B cell (primary cell): Measurements from ENCODE around the gene CELF2.

ENCODE experiments used
- EZH2 ChIP-seq: IDR thresholded peaks from 2 replicates; pipeline ENCODE4 v1.6.1; 2012; ENCODE audit warnings: borderline replicate concordance, low read depth, mild to moderate bottlenecking, moderate library complexity, low read length; ENCODE audit not compliant: insufficient read depth, poor library complexity, severe bottlenecking
- TF ChIP-seq, protein P1 (sequence below): fragments of 200-600 bp; IDR thresholded peaks from one replicate; pipeline ENCODE4 v1.8.0; 2022; ENCODE audit warnings: antibody characterized with exemption, mild to moderate bottlenecking

DNA sequence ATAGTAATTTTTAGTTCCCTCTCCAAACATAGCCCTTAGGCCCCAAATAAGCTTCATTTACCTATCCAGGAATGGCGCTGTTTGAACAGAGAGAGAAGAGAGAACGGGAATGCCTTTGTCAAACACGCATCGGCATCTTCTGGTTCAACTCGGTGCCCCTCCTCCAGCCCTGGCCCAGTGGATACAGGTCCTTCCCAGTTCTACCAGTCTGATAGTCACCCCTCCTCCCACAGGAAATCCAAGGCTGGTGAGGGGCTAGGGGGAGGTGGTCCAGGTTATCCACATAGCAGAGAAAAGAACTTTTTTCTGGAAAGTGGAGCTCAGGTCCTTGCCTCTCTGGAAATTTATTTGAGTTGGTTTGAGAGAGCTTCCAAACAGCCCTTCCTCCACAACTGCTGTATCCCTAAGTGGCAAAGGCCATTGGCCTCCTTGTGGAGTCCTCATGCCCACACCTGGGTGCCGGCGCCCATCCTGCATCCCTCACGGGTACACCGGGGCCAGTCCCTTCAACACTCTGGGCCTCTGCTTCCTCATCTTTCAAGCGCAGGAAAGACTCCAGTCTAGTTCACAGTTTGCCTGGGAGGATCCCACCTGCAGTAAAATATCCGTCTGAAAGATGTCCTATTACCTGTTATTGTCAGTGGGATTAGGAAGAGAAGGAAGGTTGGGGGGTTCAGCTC is 287.4 kb downstream of the CELF2 start:
- TF ChIP-seq, protein P1, sequence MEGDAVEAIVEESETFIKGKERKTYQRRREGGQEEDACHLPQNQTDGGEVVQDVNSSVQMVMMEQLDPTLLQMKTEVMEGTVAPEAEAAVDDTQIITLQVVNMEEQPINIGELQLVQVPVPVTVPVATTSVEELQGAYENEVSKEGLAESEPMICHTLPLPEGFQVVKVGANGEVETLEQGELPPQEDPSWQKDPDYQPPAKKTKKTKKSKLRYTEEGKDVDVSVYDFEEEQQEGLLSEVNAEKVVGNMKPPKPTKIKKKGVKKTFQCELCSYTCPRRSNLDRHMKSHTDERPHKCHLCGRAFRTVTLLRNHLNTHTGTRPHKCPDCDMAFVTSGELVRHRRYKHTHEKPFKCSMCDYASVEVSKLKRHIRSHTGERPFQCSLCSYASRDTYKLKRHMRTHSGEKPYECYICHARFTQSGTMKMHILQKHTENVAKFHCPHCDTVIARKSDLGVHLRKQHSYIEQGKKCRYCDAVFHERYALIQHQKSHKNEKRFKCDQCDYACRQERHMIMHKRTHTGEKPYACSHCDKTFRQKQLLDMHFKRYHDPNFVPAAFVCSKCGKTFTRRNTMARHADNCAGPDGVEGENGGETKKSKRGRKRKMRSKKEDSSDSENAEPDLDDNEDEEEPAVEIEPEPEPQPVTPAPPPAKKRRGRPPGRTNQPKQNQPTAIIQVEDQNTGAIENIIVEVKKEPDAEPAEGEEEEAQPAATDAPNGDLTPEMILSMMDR, result no peak
- no peak for TF ChIP-seq EZH2
